OCI-LY3 (cell line): ENCODE measurements around the gene PREP.

Experiments used
- CTCF ChIP-seq: fragments of 200-600, 300-600 bp; sonication (generic); IDR thresholded peaks from 2 replicates; pipeline ENCODE4 v1.5.1; 2014; ENCODE audit warnings: antibody characterized with exemption, low read length, low read depth
- EZH2phosphoT487 ChIP-seq: fragments of 200-600 bp; shearing (Covaris generic); IDR thresholded peaks from 2 replicates; pipeline ENCODE4 v1.6.1; 2018; ENCODE audit warnings: antibody characterized with exemption, mixed run types, low read depth

DNA sequence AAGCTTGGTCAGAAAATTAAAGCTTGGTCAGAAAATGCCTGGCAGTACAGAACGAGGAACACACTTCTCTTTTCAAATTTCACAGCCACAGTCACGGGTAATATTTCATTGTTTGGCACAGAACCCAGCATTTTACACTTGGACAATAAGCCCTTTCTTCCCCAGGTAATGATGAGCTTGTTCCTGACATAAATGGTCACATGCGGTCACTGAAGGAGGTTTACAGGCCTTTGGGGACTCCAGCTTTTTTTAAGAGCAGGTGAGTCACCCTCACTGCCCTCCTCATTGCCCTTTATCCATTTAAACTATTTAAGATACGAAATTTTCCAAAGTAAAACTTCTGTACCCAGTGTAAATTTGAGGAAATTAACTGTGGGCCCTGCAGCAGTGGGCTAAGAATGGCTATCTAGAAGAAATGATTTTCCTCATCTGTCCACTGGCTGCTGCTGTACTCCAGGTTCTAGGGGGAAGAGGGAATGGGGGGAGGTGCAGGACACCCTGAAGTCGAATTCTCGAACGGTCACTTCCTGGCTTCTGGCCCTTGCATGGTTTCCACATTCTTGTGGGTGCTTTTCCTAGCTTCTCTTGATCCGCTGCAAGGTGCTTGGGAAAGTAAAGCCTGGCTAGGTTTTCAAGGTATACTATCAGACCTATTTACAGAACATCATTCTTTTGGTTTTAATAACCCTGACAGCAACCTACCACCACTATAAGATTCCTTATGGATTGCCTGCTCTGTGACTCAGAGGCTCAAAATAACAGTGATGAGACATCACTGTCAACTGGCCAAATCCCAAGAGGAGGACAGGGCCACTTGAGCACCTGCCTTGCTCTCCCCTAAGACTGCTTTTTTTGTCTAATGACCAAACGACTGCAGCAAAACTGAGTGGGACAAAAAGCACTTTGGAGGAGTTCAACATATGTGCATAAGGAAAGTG is 75.8 kb downstream of the PREP start:
- TF ChIP-seq CTCF (no peak), EZH2phosphoT487 (no peak)
